HepG2 (cell line): ENCODE results near the gene GTF2A1. TPM values are rescaled to one million over a fixed set of nuclear protein-coding genes. Genes with fewer than 3 reads are reported as not detected.

ENCODE experiments used
- BCLAF1 ChIP-seq: fragments of 450-650 bp; IDR thresholded peaks from 2 replicates; pipeline ENCODE4 v1.6.1; 2017; ENCODE audit warnings: mild to moderate bottlenecking
- FOXO4 ChIP-seq: sonication (generic); formaldehyde crosslinking; conservative IDR thresholded peaks from 2 replicates; pipeline ENCODE4 v1.8.1; 2023; ENCODE audit warnings: missing genetic modification reagents
- MED8 ChIP-seq: sonication (generic); formaldehyde crosslinking; IDR thresholded peaks from 2 replicates; pipeline ENCODE4 v1.8.1; 2023; ENCODE audit warnings: mild to moderate bottlenecking, missing genetic modification reagents; ENCODE audit not compliant: insufficient replicate concordance
- NR2F2 ChIP-seq: IDR thresholded peaks from 2 replicates; pipeline ENCODE4 v1.6.1; 2012; ENCODE audit warnings: low read depth, inconsistent platforms, borderline replicate concordance
- PHF21A ChIP-seq: sonication (generic); formaldehyde crosslinking; IDR thresholded peaks from 2 replicates; pipeline ENCODE4 v1.5.0; 2020; ENCODE audit warnings: mild to moderate bottlenecking, missing genetic modification reagents
- RBFOX2 ChIP-seq: fragments of 200-400 bp; formaldehyde crosslinking; IDR thresholded peaks from 2 replicates; pipeline ENCODE4 v1.6.1; 2017; ENCODE audit warnings: low read depth, mild to moderate bottlenecking, low read length
- TMF1 ChIP-seq: sonication (generic); formaldehyde crosslinking; IDR thresholded peaks from 2 replicates; pipeline ENCODE4 v1.8.1; 2022; ENCODE audit warnings: low read depth, missing genetic modification reagents
- ZEB1 ChIP-seq: IDR thresholded peaks from 2 replicates; pipeline ENCODE4 v1.6.1; 2012; ENCODE audit warnings: mild to moderate bottlenecking, low read depth, inconsistent platforms; ENCODE audit not compliant: insufficient replicate concordance
- ZFP90 ChIP-seq: sonication (generic); formaldehyde crosslinking; IDR thresholded peaks from 2 replicates; pipeline ENCODE4 v1.8.0; 2022; ENCODE audit warnings: missing genetic modification reagents, mild to moderate bottlenecking, inconsistent platforms, borderline replicate concordance
- ZNF235 ChIP-seq: sonication (generic); formaldehyde crosslinking; IDR thresholded peaks from 2 replicates; pipeline ENCODE4 v1.8.1; 2023; ENCODE audit warnings: mild to moderate bottlenecking, missing genetic modification reagents, borderline replicate concordance
- ZNF251 ChIP-seq: sonication (generic); formaldehyde crosslinking; IDR thresholded peaks from 2 replicates; pipeline ENCODE4 v1.9.0; 2021; ENCODE audit warnings: mild to moderate bottlenecking, missing genetic modification reagents
- ZNF691 ChIP-seq: sonication (generic); formaldehyde crosslinking; IDR thresholded peaks from 2 replicates; pipeline ENCODE4 v1.4.0; 2020; ENCODE audit warnings: missing genetic modification reagents, low read depth, mild to moderate bottlenecking, borderline replicate concordance
- ZNF883 ChIP-seq: sonication (generic); formaldehyde crosslinking; IDR thresholded peaks from 2 replicates; pipeline ENCODE4 v1.5.1; 2020; ENCODE audit warnings: mild to moderate bottlenecking, missing genetic modification reagents; ENCODE audit errors: not compliant biosample characterization
- polyA plus RNA-seq, 8 experiments: library from polyadenylated mRNA; depleted of rRNA in 3 of 8; stranded (reverse) in 7 of 8; unstranded in 1 of 8; fragments of >200 nt; fragmentation: Illumina TruSeq in 4 of 8; extraction: Trizol in 4 of 8; gene quantifications; 2 replicates each; pipeline versions ENCODE4 v1.2.1 to v1.2.3, GENCODE V29; 2011 to 2016; ENCODE audit warnings: low read depth in 4 of 8, missing spikeins in 1 of 8, mixed read lengths in 1 of 8; ENCODE audit not compliant: insufficient read depth in 1 of 8
- total RNA-seq, 5 experiments: library from RNA; depleted of rRNA; stranded (reverse); fragments of >200 nt; fragmentation: Illumina TruSeq; extraction: Trizol; gene quantifications; 2 replicates each; pipeline ENCODE4 v1.2.3, GENCODE V29; 2016; ENCODE audit warnings: low read depth in 1 of 5
- TF ChIP-seq, protein P1 (sequence below): IDR thresholded peaks from 2 replicates; pipeline ENCODE4 v1.6.1; 2012; ENCODE audit warnings: inconsistent platforms
- TF ChIP-seq, protein P2 (sequence below): sonication (generic); formaldehyde crosslinking; IDR thresholded peaks from 2 replicates; pipeline ENCODE4 v1.4.0; 2020; ENCODE audit warnings: low read depth, mild to moderate bottlenecking, missing genetic modification reagents
- TF ChIP-seq, protein P3 (sequence below): sonication (generic); formaldehyde crosslinking; conservative IDR thresholded peaks from 2 replicates; pipeline ENCODE4 v1.4.0; 2020; ENCODE audit warnings: mild to moderate bottlenecking, missing genetic modification reagents, moderate library complexity
- TF ChIP-seq, protein P4 (sequence below): sonication (generic); formaldehyde crosslinking; IDR thresholded peaks from 2 replicates; pipeline ENCODE4 v1.4.0; 2020; ENCODE audit warnings: mild to moderate bottlenecking, missing genetic modification reagents

The GTF2A1 gene
- total and polyA plus RNA-seq, 2 of the 13 experiments (the other 11 are each of a cell fraction or from before 2014, with no cell fraction given): 14.9 to 17.5 TPM

DNA sequence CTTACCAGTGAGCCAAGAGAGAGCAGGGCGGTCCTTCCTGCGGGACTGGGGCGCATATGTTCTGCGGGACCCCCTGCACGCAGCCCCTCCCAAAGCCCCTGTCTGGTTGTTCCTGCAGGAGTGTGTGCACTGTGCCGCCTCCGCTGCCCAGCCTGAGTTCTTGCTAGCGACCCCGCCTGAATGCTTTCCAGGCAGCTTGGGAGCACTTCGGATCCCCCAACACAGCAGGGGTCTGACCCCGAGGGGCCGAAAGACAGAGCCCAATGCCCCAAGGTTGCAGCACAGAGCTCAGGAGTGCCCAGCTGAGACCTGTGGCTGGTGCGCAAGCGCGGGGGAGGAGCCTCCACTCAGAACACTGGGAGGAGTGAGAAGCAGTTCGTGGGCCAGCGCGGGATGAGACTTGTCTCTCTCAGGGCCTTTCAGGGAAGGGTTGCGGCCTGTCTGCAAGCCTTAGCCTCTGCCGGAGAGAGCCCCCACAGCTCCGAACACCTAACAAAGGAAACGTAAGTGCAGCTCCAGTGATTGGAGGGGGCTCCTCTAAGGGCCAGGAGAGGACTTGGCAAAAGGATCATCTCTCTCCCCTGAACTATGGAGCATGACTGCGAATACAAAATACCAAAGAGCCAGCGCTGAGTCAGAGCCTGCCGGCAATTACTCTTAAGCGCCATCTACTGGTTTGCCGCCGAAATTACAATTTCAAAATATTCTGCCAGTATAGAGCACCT lies 50.5 kb downstream of the GTF2A1 start (continued):
- TF ChIP-seq ZFP90 (no peak; the same call in 1 of the 2 replicates), FOXO4 (CRISPR knock-in tag) (no peak), NR2F2 (no peak), ZNF251 (no peak), BCLAF1 (no peak), MED8 (CRISPR knock-in tag) (no peak), ZNF691 (CRISPR knock-in tag) (no peak), TMF1 (CRISPR knock-in tag) (0 out of 2 replicates have a peak, but pooled peaks have one; percentile 33), RBFOX2 (peak; percentile 71), PHF21A (CRISPR knock-in tag) (peak; percentile 55), ZNF235 (no peak), ZEB1 (no peak), ZNF883 (CRISPR knock-in tag) (no peak)
- TF ChIP-seq, protein P1, sequence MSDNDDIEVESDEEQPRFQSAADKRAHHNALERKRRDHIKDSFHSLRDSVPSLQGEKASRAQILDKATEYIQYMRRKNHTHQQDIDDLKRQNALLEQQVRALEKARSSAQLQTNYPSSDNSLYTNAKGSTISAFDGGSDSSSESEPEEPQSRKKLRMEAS: peak; percentile 70
- TF ChIP-seq, protein P2, sequence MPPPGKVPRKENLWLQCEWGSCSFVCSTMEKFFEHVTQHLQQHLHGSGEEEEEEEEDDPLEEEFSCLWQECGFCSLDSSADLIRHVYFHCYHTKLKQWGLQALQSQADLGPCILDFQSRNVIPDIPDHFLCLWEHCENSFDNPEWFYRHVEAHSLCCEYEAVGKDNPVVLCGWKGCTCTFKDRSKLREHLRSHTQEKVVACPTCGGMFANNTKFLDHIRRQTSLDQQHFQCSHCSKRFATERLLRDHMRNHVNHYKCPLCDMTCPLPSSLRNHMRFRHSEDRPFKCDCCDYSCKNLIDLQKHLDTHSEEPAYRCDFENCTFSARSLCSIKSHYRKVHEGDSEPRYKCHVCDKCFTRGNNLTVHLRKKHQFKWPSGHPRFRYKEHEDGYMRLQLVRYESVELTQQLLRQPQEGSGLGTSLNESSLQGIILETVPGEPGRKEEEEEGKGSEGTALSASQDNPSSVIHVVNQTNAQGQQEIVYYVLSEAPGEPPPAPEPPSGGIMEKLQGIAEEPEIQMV: no peak; the same call in 1 of the 2 replicates
- TF ChIP-seq, protein P3, sequence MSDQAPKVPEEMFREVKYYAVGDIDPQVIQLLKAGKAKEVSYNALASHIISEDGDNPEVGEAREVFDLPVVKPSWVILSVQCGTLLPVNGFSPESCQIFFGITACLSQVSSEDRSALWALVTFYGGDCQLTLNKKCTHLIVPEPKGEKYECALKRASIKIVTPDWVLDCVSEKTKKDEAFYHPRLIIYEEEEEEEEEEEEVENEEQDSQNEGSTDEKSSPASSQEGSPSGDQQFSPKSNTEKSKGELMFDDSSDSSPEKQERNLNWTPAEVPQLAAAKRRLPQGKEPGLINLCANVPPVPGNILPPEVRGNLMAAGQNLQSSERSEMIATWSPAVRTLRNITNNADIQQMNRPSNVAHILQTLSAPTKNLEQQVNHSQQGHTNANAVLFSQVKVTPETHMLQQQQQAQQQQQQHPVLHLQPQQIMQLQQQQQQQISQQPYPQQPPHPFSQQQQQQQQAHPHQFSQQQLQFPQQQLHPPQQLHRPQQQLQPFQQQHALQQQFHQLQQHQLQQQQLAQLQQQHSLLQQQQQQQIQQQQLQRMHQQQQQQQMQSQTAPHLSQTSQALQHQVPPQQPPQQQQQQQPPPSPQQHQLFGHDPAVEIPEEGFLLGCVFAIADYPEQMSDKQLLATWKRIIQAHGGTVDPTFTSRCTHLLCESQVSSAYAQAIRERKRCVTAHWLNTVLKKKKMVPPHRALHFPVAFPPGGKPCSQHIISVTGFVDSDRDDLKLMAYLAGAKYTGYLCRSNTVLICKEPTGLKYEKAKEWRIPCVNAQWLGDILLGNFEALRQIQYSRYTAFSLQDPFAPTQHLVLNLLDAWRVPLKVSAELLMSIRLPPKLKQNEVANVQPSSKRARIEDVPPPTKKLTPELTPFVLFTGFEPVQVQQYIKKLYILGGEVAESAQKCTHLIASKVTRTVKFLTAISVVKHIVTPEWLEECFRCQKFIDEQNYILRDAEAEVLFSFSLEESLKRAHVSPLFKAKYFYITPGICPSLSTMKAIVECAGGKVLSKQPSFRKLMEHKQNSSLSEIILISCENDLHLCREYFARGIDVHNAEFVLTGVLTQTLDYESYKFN (CRISPR knock-in tag): peak; percentile 26; the same call in 1 of the 2 replicates
- TF ChIP-seq, protein P4, sequence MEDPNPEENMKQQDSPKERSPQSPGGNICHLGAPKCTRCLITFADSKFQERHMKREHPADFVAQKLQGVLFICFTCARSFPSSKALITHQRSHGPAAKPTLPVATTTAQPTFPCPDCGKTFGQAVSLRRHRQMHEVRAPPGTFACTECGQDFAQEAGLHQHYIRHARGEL: no peak
